Measurements from ENCODE around the gene SNX5. TPM values are rescaled to one million over a fixed set of nuclear protein-coding genes. Genes with fewer than 3 reads are reported as not detected.

SNX5 gene
- polyA plus RNA-seq, 1 donor (not counting 4 experiments of a cell fraction or from before 2014, with no cell fraction given), result 187 TPM

GRCh38 chr20:17987988-17988387 is 19.4 kb upstream of the SNX5 start:
- no peaks in the 10 kb centered on the region for H4K20me1 ChIP-seq (ENCODE audit: control insufficient read depth, extremely low read depth, insufficient read depth, low read length)

DNA sequence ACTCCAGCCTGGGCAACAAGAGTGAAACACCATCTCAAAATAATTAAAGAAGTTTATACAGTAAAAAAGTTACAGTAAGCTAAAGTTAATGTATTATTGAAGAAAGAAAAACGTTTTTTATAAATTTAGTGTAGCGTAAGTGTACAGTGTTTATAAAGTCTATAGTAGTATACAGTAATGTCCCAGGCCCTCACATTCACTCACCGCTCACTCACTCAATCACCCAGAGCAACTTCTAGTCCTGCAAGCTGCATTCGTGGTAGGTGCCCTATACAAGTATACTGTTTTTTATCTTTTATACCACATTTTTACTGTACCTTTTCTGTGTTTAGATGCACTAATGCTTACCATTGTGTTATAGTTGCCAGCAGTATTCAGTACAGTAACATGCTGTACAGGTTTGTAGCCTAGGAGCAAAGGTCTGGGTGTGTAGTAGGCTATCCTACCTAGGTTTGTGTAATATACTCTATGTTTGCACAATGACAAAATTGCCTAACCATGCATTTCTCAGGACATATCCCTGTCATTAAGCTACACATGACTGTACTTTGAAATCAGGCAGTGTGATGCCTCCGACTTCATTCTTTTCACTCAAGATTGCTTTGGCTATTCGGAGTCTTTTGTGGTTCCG is 16.9 kb upstream of the SNX5 start:
- no peak overlapping the region for H3K4me2 ChIP-seq (ENCODE audit: control insufficient read depth, extremely low read depth, insufficient read depth, low read depth, low read length)
- H3K27ac ChIP-seq (ENCODE audit: control insufficient read depth, insufficient read depth, low read length), result no peak overlapping the region
- peaks cover 3% of the 10 kb centered on the region for H3K79me2 ChIP-seq (ENCODE audit: control insufficient read depth, insufficient read depth, low read length)
- DNase-seq (ENCODE audit: low read depth, low spot score) (no peak), FAIRE-seq (no peak)
- no peaks in the 10 kb centered on the region for H3K27me3 ChIP-seq (ENCODE audit: control insufficient read depth, extremely low read depth, insufficient read depth, low read length)
- H2AFZ ChIP-seq (ENCODE audit: control insufficient read depth, low read length), result no peak overlapping the region
- no peaks in the 10 kb centered on the region for H3K4me1 ChIP-seq (ENCODE audit: control insufficient read depth, extremely low read depth, insufficient read depth, low read length)
- H3K9me1 ChIP-seq (ENCODE audit: control insufficient read depth, extremely low read depth, insufficient read depth, low read length), result no peaks in the 10 kb centered on the region
- H3K9ac ChIP-seq (ENCODE audit: control insufficient read depth, extremely low read depth, insufficient read depth, low read length), result no peak overlapping the region
- no peaks in the 10 kb centered on the region for H3K9me3 ChIP-seq (ENCODE audit: control insufficient read depth, low read depth, low read length)
- dilution Hi-C loops (cut with MboI; ENCODE audit: extremely low pct_ligation_motif_present, low sequenced_read_pairs), result no loop called here
- no peak overlapping the region for H3K4me3 ChIP-seq (ENCODE audit: control insufficient read depth in 2 of 3, extremely low read depth in 1 of 3, insufficient read depth in 2 of 3, low read depth in 1 of 3, low read length in 3 of 3)
- TF ChIP-seq EZH2 (IDR thresholded peaks at IDR 0.05; ENCODE audit: low read length), result no peak
- TF ChIP-seq, protein P1, sequence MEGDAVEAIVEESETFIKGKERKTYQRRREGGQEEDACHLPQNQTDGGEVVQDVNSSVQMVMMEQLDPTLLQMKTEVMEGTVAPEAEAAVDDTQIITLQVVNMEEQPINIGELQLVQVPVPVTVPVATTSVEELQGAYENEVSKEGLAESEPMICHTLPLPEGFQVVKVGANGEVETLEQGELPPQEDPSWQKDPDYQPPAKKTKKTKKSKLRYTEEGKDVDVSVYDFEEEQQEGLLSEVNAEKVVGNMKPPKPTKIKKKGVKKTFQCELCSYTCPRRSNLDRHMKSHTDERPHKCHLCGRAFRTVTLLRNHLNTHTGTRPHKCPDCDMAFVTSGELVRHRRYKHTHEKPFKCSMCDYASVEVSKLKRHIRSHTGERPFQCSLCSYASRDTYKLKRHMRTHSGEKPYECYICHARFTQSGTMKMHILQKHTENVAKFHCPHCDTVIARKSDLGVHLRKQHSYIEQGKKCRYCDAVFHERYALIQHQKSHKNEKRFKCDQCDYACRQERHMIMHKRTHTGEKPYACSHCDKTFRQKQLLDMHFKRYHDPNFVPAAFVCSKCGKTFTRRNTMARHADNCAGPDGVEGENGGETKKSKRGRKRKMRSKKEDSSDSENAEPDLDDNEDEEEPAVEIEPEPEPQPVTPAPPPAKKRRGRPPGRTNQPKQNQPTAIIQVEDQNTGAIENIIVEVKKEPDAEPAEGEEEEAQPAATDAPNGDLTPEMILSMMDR (optimal IDR thresholded peaks at IDR 0.05 in 1 of 3, IDR thresholded peaks at IDR 0.05 in 1 of 3, conservative IDR thresholded peaks at IDR 0.05 in 1 of 3; ENCODE audit: extremely low read depth in 1 of 3, insufficient read depth in 2 of 3, low read length in 3 of 3), result no peak
- no peaks in the 10 kb centered on the region for H4K20me1 ChIP-seq (ENCODE audit: control insufficient read depth, extremely low read depth, insufficient read depth, low read length)
- peaks cover 9 to 13% of the 10 kb centered on the region in 2 experiments for H3K36me3 ChIP-seq (ENCODE audit: control insufficient read depth in 2 of 2, extremely low read depth in 1 of 2, insufficient read depth in 2 of 2, low read length in 2 of 2)

More at GRCh38 chr20:17987988-17988387, 19.4 kb upstream of the SNX5 start:
- Histone ChIP-seq H3K27me3 (ENCODE audit: control insufficient read depth, extremely low read depth, insufficient read depth, low read length) (no peaks in the 10 kb centered on the region), H3K9me1 (ENCODE audit: control insufficient read depth, extremely low read depth, insufficient read depth, low read length) (no peaks in the 10 kb centered on the region), H3K79me2 (ENCODE audit: control insufficient read depth, insufficient read depth, low read length) (peaks cover 3% of the 10 kb centered on the region), H3K4me3 (ENCODE audit: control insufficient read depth in 2 of 3, extremely low read depth in 1 of 3, insufficient read depth in 2 of 3, low read depth in 1 of 3, low read length in 3 of 3) (no peak overlapping the region), H3K27ac (ENCODE audit: control insufficient read depth, insufficient read depth, low read length) (no peak overlapping the region), H2AFZ (ENCODE audit: control insufficient read depth, low read length) (no peak overlapping the region), H3K4me1 (ENCODE audit: control insufficient read depth, extremely low read depth, insufficient read depth, low read length) (no peaks in the 10 kb centered on the region), H3K9ac (ENCODE audit: control insufficient read depth, extremely low read depth, insufficient read depth, low read length) (no peak overlapping the region), H3K4me2 (ENCODE audit: control insufficient read depth, extremely low read depth, insufficient read depth, low read depth, low read length) (no peak overlapping the region), H3K9me3 (ENCODE audit: control insufficient read depth, low read depth, low read length) (no peaks in the 10 kb centered on the region), H3K36me3 (ENCODE audit: control insufficient read depth in 2 of 2, extremely low read depth in 1 of 2, insufficient read depth in 2 of 2, low read length in 2 of 2) (peaks cover 6 to 10% of the 10 kb centered on the region in 2 experiments)
- FAIRE-seq, result no peak
- DNase-seq (ENCODE audit: low read depth, low spot score), result no peak
- dilution Hi-C loops (cut with MboI; ENCODE audit: extremely low pct_ligation_motif_present, low sequenced_read_pairs), result no loop called here
- TF ChIP-seq, protein P1 (optimal IDR thresholded peaks at IDR 0.05 in 1 of 3, IDR thresholded peaks at IDR 0.05 in 1 of 3, conservative IDR thresholded peaks at IDR 0.05 in 1 of 3; ENCODE audit: extremely low read depth in 1 of 3, insufficient read depth in 2 of 3, low read length in 3 of 3), result no peak
- no peak for TF ChIP-seq EZH2 (IDR thresholded peaks at IDR 0.05; ENCODE audit: low read length)

All from keratinocyte (primary cell).